HG02943 (cell line): ENCODE measurements around the gene MAP3K9.

Experiments
- ATAC-seq: cut with Tn5 transposase; IDR thresholded peaks from one replicate; pipeline ENCODE4 v1.9.1; 2021; ENCODE audit warnings: mild to moderate bottlenecking, low read depth, moderate library complexity; ENCODE audit not compliant: unreplicated experiment

The MAP3K9 gene

GRCh38 chr14:70789361-70789760 lies 20.0 kb downstream of the MAP3K9 start:
- no peak for ATAC-seq

- no peak for ATAC-seq
These were observed 20.4 kb downstream of the MAP3K9 start for GRCh38 chr14:70788898-70789297.

GRCh38 chr14:70785556-70785955 lies 23.8 kb downstream of the MAP3K9 start:
- ATAC-seq: no peak

GRCh38 chr14:70784886-70785285 lies 24.4 kb downstream of the MAP3K9 start:
- ATAC-seq: no peak

- no peak for ATAC-seq
These were observed 27.0 kb downstream of the MAP3K9 start for GRCh38 chr14:70782361-70782760.

- no peak for ATAC-seq
These were observed 28.8 kb downstream of the MAP3K9 start for GRCh38 chr14:70780396-70781075.

GRCh38 chr14:70779667-70780066 lies 29.6 kb downstream of the MAP3K9 start:
- ATAC-seq: no peak

- no peak for ATAC-seq
These were observed 33.1 kb downstream of the MAP3K9 start for GRCh38 chr14:70776197-70776596.

- ATAC-seq: no peak
These were observed 36.0 kb downstream of the MAP3K9 start for GRCh38 chr14:70773182-70773862.

GRCh38 chr14:70771781-70772212 lies 37.5 kb downstream of the MAP3K9 start:
- ATAC-seq: no peak

- no peak for ATAC-seq
These were observed 38.8 kb downstream of the MAP3K9 start for GRCh38 chr14:70770490-70770889.

GRCh38 chr14:70759398-70759797 lies 49.9 kb downstream of the MAP3K9 start:
- ATAC-seq: no peak

- no peak for ATAC-seq
These were observed 53.7 kb downstream of the MAP3K9 start for GRCh38 chr14:70755655-70756054.

GRCh38 chr14:70754991-70755390 lies 54.3 kb downstream of the MAP3K9 start:
- ATAC-seq: no peak

- ATAC-seq: no peak
These were observed 55.8 kb downstream of the MAP3K9 start for GRCh38 chr14:70753518-70753953.

GRCh38 chr14:70748422-70748821 lies 60.9 kb downstream of the MAP3K9 start:
- no peak for ATAC-seq

- ATAC-seq: no peak
These were observed 64.7 kb downstream of the MAP3K9 start for GRCh38 chr14:70744641-70745040.

- no peak for ATAC-seq
These were observed 67.0 kb downstream of the MAP3K9 start for GRCh38 chr14:70742316-70742715.

- no peak for ATAC-seq
These were observed 67.8 kb downstream of the MAP3K9 start for GRCh38 chr14:70741482-70741881.

GRCh38 chr14:70735043-70735442 lies 74.3 kb downstream of the MAP3K9 start:
- ATAC-seq: no peak

GRCh38 chr14:70731447-70732239 lies 77.7 kb downstream of the MAP3K9 start:
- no peak for ATAC-seq
